Fibroblast of lung (primary cell): ENCODE results near the gene NTF4.
"Not testable (repeated sequence)": the region's sequence is repeated elsewhere in the genome, so short reads cannot be mapped to it uniquely, and the experiment has no call there.

Source experiments
- EZH2 ChIP-seq: IDR thresholded peaks from 2 replicates; pipeline ENCODE4 v1.5.1; 2012; ENCODE audit warnings: low read length, control low read depth, mild to moderate bottlenecking; ENCODE audit errors: missing control alignments
- TF ChIP-seq, protein P1 (sequence below), 2 donors: IDR thresholded peaks in 1 of 2; conservative IDR thresholded peaks in 1 of 2; 1 replicate in 1 of 2; 2 replicates in 1 of 2; pipeline ENCODE4 v1.5.1; 2011 to 2012; ENCODE audit warnings: low read length in 2 of 2, control low read depth in 1 of 2, inconsistent platforms in 1 of 2, low read depth in 1 of 2, mild to moderate bottlenecking in 1 of 2

DNA sequence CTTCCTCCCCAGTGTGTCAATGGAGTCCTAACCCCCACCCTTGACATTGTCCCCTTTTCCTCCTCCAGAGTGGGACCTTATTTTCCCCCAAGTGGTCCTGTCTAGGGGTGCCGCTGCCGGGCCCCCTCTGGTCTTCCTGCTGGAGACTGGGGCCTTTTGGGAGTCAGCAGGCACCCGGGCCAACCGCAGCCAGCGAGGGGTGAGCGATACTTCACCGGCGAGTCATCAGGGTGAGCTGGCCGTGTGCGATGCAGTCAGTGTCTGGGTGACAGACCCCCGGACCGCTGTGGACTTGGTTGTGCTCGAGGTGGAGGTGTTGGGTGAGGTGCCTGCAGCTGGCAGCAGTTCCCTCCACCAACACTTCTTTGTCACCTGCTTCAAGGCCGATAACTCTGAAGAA is 34.9 kb downstream of the NTF4 start:
- not testable (repeated sequence) for TF ChIP-seq EZH2
- TF ChIP-seq, protein P1, sequence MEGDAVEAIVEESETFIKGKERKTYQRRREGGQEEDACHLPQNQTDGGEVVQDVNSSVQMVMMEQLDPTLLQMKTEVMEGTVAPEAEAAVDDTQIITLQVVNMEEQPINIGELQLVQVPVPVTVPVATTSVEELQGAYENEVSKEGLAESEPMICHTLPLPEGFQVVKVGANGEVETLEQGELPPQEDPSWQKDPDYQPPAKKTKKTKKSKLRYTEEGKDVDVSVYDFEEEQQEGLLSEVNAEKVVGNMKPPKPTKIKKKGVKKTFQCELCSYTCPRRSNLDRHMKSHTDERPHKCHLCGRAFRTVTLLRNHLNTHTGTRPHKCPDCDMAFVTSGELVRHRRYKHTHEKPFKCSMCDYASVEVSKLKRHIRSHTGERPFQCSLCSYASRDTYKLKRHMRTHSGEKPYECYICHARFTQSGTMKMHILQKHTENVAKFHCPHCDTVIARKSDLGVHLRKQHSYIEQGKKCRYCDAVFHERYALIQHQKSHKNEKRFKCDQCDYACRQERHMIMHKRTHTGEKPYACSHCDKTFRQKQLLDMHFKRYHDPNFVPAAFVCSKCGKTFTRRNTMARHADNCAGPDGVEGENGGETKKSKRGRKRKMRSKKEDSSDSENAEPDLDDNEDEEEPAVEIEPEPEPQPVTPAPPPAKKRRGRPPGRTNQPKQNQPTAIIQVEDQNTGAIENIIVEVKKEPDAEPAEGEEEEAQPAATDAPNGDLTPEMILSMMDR (conservative IDR thresholded peaks at IDR 0.05 in 1 of 2, IDR thresholded peaks at IDR 0.05 in 1 of 2; ENCODE audit: low read depth in 1 of 2, low read length in 2 of 2) = not testable (repeated sequence)
